Measurements from ENCODE around the gene PNPLA2.

GRCh38 chr11:843818-844692, 25.3 kb downstream of the PNPLA2 start:
- TF ChIP-seq NFXL1 (IDR thresholded peaks at IDR 0.05; ENCODE audit: borderline replicate concordance) (no peak), GABPA (IDR thresholded peaks at IDR 0.05; ENCODE audit: low read depth) (no peak), EZH2 (IDR thresholded peaks at IDR 0.05; ENCODE audit: borderline replicate concordance, control insufficient read depth, low read depth, low read length) (no peak), HCFC1 (IDR thresholded peaks at IDR 0.05; ENCODE audit: low read length) (no peak), CTCF (IDR thresholded peaks at IDR 0.05 in 2 of 3, conservative IDR thresholded peaks at IDR 0.05 in 1 of 3; ENCODE audit: control insufficient read depth in 2 of 3, extremely low read depth in 1 of 3, insufficient read depth in 1 of 3, low read depth in 3 of 3, low read length in 3 of 3) (no peak), TAF1 (IDR thresholded peaks at IDR 0.05; ENCODE audit: borderline replicate concordance, low read depth, low read length) (no peak), REST (IDR thresholded peaks at IDR 0.05; ENCODE audit: low read depth, low read length) (no peak), KDM1A (IDR thresholded peaks at IDR 0.05; ENCODE audit: borderline replicate concordance) (no peak), POLR2A (IDR thresholded peaks at IDR 0.05; ENCODE audit: low read depth, low read length) (no peak), CEBPZ (IDR thresholded peaks at IDR 0.05; ENCODE audit: low read depth, low read length) (no peak)

Measured in GM12878 (cell line).